ENCODE measurements around the gene RPRD1A.

DNA sequence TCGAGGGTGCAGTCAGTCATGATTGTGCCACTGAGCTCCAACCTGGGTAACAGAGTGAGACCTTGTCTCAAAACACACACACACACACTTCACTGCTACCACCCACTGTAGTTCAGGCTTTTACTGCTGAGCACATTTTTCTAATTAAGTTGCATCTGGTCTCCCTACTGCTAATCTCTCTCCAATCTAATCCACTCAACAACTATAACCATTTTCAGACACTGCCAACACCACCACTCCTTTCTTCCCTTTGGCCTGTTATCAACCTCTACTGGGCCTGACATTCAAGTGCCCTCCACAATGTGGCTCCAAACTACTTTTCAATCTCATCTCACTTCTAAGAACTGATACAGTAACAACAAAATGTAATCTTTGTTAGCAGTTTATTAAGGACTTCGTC lies 50.1 kb downstream of the RPRD1A start:
- TF ChIP-seq CTCF (IDR thresholded peaks at IDR 0.05; ENCODE audit: insufficient read depth, low read length) (no peak), POLR2AphosphoS5 (IDR thresholded peaks at IDR 0.05; ENCODE audit: low read depth) (no peak), SPI1 (IDR thresholded peaks at IDR 0.05; ENCODE audit: borderline replicate concordance, low read depth) (no peak), GABPA (IDR thresholded peaks at IDR 0.05; ENCODE audit: low read depth) (no peak)
- TF ChIP-seq, protein P1, sequence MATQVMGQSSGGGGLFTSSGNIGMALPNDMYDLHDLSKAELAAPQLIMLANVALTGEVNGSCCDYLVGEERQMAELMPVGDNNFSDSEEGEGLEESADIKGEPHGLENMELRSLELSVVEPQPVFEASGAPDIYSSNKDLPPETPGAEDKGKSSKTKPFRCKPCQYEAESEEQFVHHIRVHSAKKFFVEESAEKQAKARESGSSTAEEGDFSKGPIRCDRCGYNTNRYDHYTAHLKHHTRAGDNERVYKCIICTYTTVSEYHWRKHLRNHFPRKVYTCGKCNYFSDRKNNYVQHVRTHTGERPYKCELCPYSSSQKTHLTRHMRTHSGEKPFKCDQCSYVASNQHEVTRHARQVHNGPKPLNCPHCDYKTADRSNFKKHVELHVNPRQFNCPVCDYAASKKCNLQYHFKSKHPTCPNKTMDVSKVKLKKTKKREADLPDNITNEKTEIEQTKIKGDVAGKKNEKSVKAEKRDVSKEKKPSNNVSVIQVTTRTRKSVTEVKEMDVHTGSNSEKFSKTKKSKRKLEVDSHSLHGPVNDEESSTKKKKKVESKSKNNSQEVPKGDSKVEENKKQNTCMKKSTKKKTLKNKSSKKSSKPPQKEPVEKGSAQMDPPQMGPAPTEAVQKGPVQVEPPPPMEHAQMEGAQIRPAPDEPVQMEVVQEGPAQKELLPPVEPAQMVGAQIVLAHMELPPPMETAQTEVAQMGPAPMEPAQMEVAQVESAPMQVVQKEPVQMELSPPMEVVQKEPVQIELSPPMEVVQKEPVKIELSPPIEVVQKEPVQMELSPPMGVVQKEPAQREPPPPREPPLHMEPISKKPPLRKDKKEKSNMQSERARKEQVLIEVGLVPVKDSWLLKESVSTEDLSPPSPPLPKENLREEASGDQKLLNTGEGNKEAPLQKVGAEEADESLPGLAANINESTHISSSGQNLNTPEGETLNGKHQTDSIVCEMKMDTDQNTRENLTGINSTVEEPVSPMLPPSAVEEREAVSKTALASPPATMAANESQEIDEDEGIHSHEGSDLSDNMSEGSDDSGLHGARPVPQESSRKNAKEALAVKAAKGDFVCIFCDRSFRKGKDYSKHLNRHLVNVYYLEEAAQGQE (IDR thresholded peaks at IDR 0.05; ENCODE audit: insufficient replicate concordance, low read depth) = no peak

Data from HL-60 (cell line).